ENCODE data around the gene CCBE1. TPM values are rescaled to one million over a fixed set of nuclear protein-coding genes. Genes with fewer than 3 reads are reported as not detected.
A peak's percentile ranks its signal among the peaks of the same experiment; 100 is the strongest.

The CCBE1 gene
- total RNA-seq, 1 donor from 2014 or later: 0.68 TPM

GRCh38 chr18:59484561-59485328 is 212.5 kb downstream of the CCBE1 start:
- no peak for DNase-seq

GRCh38 chr18:59484131-59484530 is 213.1 kb downstream of the CCBE1 start:
- DNase-seq: no peak

- DNase-seq: no peak
Measured at GRCh38 chr18:59481436-59481835, 215.8 kb downstream of the CCBE1 start.

- no peak for DNase-seq
Measured at GRCh38 chr18:59479776-59480175, 217.4 kb downstream of the CCBE1 start.

- no peak for DNase-seq
Measured at GRCh38 chr18:59478591-59478990, 218.6 kb downstream of the CCBE1 start.

GRCh38 chr18:59477849-59478248 is 219.4 kb downstream of the CCBE1 start:
- DNase-seq: no peak

GRCh38 chr18:59470561-59471121 is 226.6 kb downstream of the CCBE1 start:
- no peak for DNase-seq

- DNase-seq: no peak
Measured at GRCh38 chr18:59469463-59470180, 227.6 kb downstream of the CCBE1 start.

- DNase-seq: no peak
Measured at GRCh38 chr18:59468821-59469220, 228.4 kb downstream of the CCBE1 start.

GRCh38 chr18:59467497-59467896 is 229.7 kb downstream of the CCBE1 start:
- DNase-seq: no peak

GRCh38 chr18:59466980-59467379 is 230.2 kb downstream of the CCBE1 start:
- DNase-seq: no peak

- DNase-seq: no peak
Measured at GRCh38 chr18:59464486-59464885, 232.7 kb downstream of the CCBE1 start.

GRCh38 chr18:59461171-59461570 is 236.1 kb downstream of the CCBE1 start:
- DNase-seq: no peak

GRCh38 chr18:59460072-59460420 is 237.2 kb downstream of the CCBE1 start:
- DNase-seq: no peak

GRCh38 chr18:59459369-59460071 is 237.7 kb downstream of the CCBE1 start:
- DNase-seq: peak; percentile 55

- no peak for DNase-seq
Measured at GRCh38 chr18:59458575-59458974, 238.6 kb downstream of the CCBE1 start.

- DNase-seq: no peak
Measured at GRCh38 chr18:59456657-59457056, 240.6 kb downstream of the CCBE1 start.

- no peak for DNase-seq
Measured at GRCh38 chr18:59455728-59456276, 241.4 kb downstream of the CCBE1 start.

GRCh38 chr18:59454909-59455727 is 242.1 kb downstream of the CCBE1 start:
- DNase-seq: no peak

- no peak for DNase-seq
Measured at GRCh38 chr18:59453468-59453961, 243.7 kb downstream of the CCBE1 start.

GRCh38 chr18:59451963-59452362 is 245.3 kb downstream of the CCBE1 start:
- DNase-seq: no peak

GRCh38 chr18:59451073-59451472 is 246.2 kb downstream of the CCBE1 start:
- DNase-seq: no peak

All from dermis blood vessel endothelial cell (primary cell).